Measurements from ENCODE around the gene TMEM176B.

TMEM176B gene

GRCh38 chr7:150790416-150791075 is 9.6 kb downstream of the TMEM176B start:
- no peaks in the 10 kb centered on the region for H3K36me3 ChIP-seq (replicated peaks; ENCODE audit: low read depth, low read length)
- no peak for TF ChIP-seq EZH2phosphoT487 (IDR thresholded peaks at IDR 0.05; ENCODE audit: low read depth)
- TF ChIP-seq, protein P1, sequence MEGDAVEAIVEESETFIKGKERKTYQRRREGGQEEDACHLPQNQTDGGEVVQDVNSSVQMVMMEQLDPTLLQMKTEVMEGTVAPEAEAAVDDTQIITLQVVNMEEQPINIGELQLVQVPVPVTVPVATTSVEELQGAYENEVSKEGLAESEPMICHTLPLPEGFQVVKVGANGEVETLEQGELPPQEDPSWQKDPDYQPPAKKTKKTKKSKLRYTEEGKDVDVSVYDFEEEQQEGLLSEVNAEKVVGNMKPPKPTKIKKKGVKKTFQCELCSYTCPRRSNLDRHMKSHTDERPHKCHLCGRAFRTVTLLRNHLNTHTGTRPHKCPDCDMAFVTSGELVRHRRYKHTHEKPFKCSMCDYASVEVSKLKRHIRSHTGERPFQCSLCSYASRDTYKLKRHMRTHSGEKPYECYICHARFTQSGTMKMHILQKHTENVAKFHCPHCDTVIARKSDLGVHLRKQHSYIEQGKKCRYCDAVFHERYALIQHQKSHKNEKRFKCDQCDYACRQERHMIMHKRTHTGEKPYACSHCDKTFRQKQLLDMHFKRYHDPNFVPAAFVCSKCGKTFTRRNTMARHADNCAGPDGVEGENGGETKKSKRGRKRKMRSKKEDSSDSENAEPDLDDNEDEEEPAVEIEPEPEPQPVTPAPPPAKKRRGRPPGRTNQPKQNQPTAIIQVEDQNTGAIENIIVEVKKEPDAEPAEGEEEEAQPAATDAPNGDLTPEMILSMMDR (IDR thresholded peaks at IDR 0.05; ENCODE audit: low read depth, low read length): no peak
- no peak overlapping the region for H2AFZ ChIP-seq (ENCODE audit: low read depth, low read length)
- H3K79me2 ChIP-seq (ENCODE audit: low read length): no peaks in the 10 kb centered on the region
- no peaks in the 10 kb centered on the region for H3K9me3 ChIP-seq (ENCODE audit: insufficient read depth, low read length)
- peaks cover 31% of the 10 kb centered on the region for H3K4me1 ChIP-seq (ENCODE audit: low read length)
- no peaks in the 10 kb centered on the region; the same call in 1 of the 2 replicates for H3K27me3 ChIP-seq (ENCODE audit: low read depth, low read length)
- H3K27ac ChIP-seq (ENCODE audit: low read length): no peak overlapping the region
- H4K20me1 ChIP-seq (ENCODE audit: insufficient read depth, low read length): no peaks in the 10 kb centered on the region
- H3K4me3 ChIP-seq (ENCODE audit: low read length): no peak overlapping the region
- no peak overlapping the region for H3K9ac ChIP-seq (ENCODE audit: low read length)
- no peak overlapping the region for H3K4me2 ChIP-seq (ENCODE audit: low read length)

DNA sequence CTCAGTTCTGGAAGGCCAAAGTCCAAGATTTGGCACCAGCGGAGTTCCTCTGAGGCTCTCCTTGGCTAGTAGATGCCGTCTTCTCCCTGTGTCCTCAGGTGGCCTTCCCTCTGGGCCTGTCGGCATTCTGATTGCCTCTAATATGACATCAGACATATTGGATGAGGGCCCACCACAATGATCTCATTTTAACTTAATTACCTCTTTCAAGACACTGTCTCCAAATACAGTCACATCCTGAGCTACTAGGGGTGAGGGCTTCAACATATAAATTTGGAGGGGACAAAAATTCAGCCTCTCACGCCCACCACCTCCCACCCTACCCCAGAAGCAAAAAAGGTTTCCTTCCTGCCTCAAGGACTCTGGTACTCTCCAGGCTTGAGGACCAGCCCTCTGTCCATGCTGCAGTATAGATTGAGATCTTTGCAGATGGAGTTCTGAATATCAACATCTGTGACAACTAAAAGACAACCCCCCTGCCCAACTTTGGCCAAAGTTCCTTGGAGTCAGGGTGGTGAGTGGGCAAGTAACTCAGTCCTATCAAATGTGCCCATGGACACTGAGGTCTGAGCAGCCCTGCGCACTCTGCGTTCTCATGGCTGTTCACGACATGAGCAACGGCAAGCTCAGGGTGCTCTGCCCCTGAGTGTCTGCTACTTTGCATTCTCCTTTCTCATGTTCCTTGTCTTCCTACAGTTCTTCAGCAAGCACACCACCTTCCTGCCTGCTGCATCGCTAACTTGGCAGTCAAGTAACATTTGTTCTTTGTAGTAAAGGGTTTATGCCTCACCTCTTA is 11.5 kb downstream of the TMEM176B start:
- no peak overlapping the region for H3K4me3 ChIP-seq (ENCODE audit: low read length)
- no peaks in the 10 kb centered on the region for H3K9me3 ChIP-seq (ENCODE audit: insufficient read depth, low read length)
- peaks cover 50% of the 10 kb centered on the region for H3K4me1 ChIP-seq (ENCODE audit: low read length)
- H4K20me1 ChIP-seq (ENCODE audit: insufficient read depth, low read length): no peaks in the 10 kb centered on the region
- no peak overlapping the region for H3K4me2 ChIP-seq (ENCODE audit: low read length)
- H2AFZ ChIP-seq (ENCODE audit: low read depth, low read length): no peak overlapping the region; the same call in 1 of the 2 replicates
- H3K36me3 ChIP-seq (replicated peaks; ENCODE audit: low read depth, low read length): no peaks in the 10 kb centered on the region
- no peaks in the 10 kb centered on the region for H3K79me2 ChIP-seq (ENCODE audit: low read length)
- TF ChIP-seq EZH2phosphoT487 (IDR thresholded peaks at IDR 0.05; ENCODE audit: low read depth): no peak
- TF ChIP-seq, protein P1 (IDR thresholded peaks at IDR 0.05; ENCODE audit: low read depth, low read length): no peak
- H3K9ac ChIP-seq (ENCODE audit: low read length): peak overlapping the region; percentile 70; the same call in 1 of the 2 replicates
- peak overlapping the region; percentile 81; the same call in 1 of the 2 replicates for H3K27ac ChIP-seq (ENCODE audit: low read length)
- no peaks in the 10 kb centered on the region; the same call in 1 of the 2 replicates for H3K27me3 ChIP-seq (ENCODE audit: low read depth, low read length)

GRCh38 chr7:150787321-150788281 is 12.6 kb downstream of the TMEM176B start:
- H3K36me3 ChIP-seq (replicated peaks; ENCODE audit: low read depth, low read length): no peaks in the 10 kb centered on the region
- H3K4me1 ChIP-seq (ENCODE audit: low read length): peaks cover 51% of the 10 kb centered on the region
- peak overlapping the region; percentile 75 for H3K4me2 ChIP-seq (ENCODE audit: low read length)
- H3K27me3 ChIP-seq (ENCODE audit: low read depth, low read length): no peaks in the 10 kb centered on the region
- peak overlapping the region; percentile 35; the same call in 1 of the 2 replicates for H3K4me3 ChIP-seq (ENCODE audit: low read length)
- H3K9ac ChIP-seq (ENCODE audit: low read length): peak overlapping the region; percentile 70
- no peaks in the 10 kb centered on the region for H4K20me1 ChIP-seq (ENCODE audit: insufficient read depth, low read length)
- peak overlapping the region; percentile 81 for H3K27ac ChIP-seq (ENCODE audit: low read length)
- peak overlapping the region; percentile 94 for H2AFZ ChIP-seq (ENCODE audit: low read depth, low read length)
- H3K79me2 ChIP-seq (ENCODE audit: low read length): no peaks in the 10 kb centered on the region
- no peaks in the 10 kb centered on the region for H3K9me3 ChIP-seq (ENCODE audit: insufficient read depth, low read length)
- no peak for TF ChIP-seq EZH2phosphoT487 (IDR thresholded peaks at IDR 0.05; ENCODE audit: low read depth)
- TF ChIP-seq, protein P1 (IDR thresholded peaks at IDR 0.05; ENCODE audit: low read depth, low read length): peak; percentile 51
